HEK293 (cell line): ENCODE measurements around the gene SNN.

ENCODE experiments used
- CTCF ChIA-PET: fragments of 350-600 bp; formaldehyde crosslinking; extraction: SDS; loops from one replicate; lab custom pipeline; 2021; ENCODE audit warnings: antibody characterized with exemption; lab: Yijun Ruan, JAX
- POLR2A ChIA-PET: fragments of 300-600 bp; formaldehyde crosslinking; extraction: SDS; loops from one replicate; lab custom pipeline; 2020; ENCODE audit warnings: antibody characterized with exemption, inconsistent platforms; lab: Yijun Ruan, JAX
- H3K27ac ChIP-seq: fragments of 200-500 bp; sonication (Bioruptor generic); 2 replicates; pipeline ENCODE4 v1.5.1; 2014; ENCODE audit warnings: low read depth, low read length, control low read depth, inconsistent platforms; ENCODE audit errors: extremely low read depth
- H3K36me3 ChIP-seq, 2 experiments: fragments of 200-500 bp in 1 of 2; sonication (Bioruptor generic) in 1 of 2; 1 replicate in 1 of 2; 2 replicates in 1 of 2; pipeline ENCODE4 v1.5.1; 2014 to 2017; ENCODE audit warnings: inconsistent platforms in 2 of 2, low read length in 2 of 2; ENCODE audit not compliant: control insufficient read depth in 2 of 2, insufficient read depth in 1 of 2
- H3K4me1 ChIP-seq: fragments of 200-500 bp; sonication (Bioruptor generic); 2 replicates; pipeline ENCODE4 v1.5.1; 2014; ENCODE audit warnings: mild to moderate bottlenecking, low read length, inconsistent platforms; ENCODE audit not compliant: control insufficient read depth, insufficient read depth
- H3K4me3 ChIP-seq: 2 replicates; pipeline ENCODE4 v1.5.1; 2011; ENCODE audit warnings: low read depth, mild to moderate bottlenecking, control low read depth, low read length, moderate library complexity
- H3K9me3 ChIP-seq: fragments of 200-500 bp; sonication (Bioruptor generic); 2 replicates; pipeline ENCODE4 v1.5.1; 2014; ENCODE audit warnings: low read depth, low read length, inconsistent platforms; ENCODE audit not compliant: control insufficient read depth, insufficient read depth
- ELK4 ChIP-seq: IDR thresholded peaks from 2 replicates; pipeline ENCODE4 v1.6.1; 2011; ENCODE audit warnings: mild to moderate bottlenecking, low read depth, low read length, borderline replicate concordance
- HOXC10 ChIP-seq: sonication (generic); formaldehyde crosslinking; IDR thresholded peaks from 2 replicates; pipeline ENCODE4 v1.8.1; 2023; ENCODE audit warnings: mild to moderate bottlenecking, missing genetic modification reagents
- PRDM1 ChIP-seq: fragments of 450-650 bp; formaldehyde crosslinking; IDR thresholded peaks from 2 replicates; pipeline ENCODE4; 2016; ENCODE audit warnings: missing biosample characterization, missing genetic modification characterization
- PRDM2 ChIP-seq: fragments of 450-650 bp; formaldehyde crosslinking; IDR thresholded peaks from 2 replicates; pipeline ENCODE4 v1.5.1; 2016; ENCODE audit warnings: missing biosample characterization, missing genetic modification characterization, borderline replicate concordance
- RBAK ChIP-seq: fragments of 450-650 bp; formaldehyde crosslinking; IDR thresholded peaks from 2 replicates; pipeline ENCODE4 v1.5.1; 2016; ENCODE audit warnings: missing biosample characterization, missing genetic modification characterization
- SP3 ChIP-seq: fragments of 450-650 bp; formaldehyde crosslinking; IDR thresholded peaks from 2 replicates; pipeline ENCODE4 v1.5.1; 2016; ENCODE audit warnings: missing biosample characterization, missing genetic modification characterization
- ZBTB48 ChIP-seq: fragments of 450-650 bp; formaldehyde crosslinking; IDR thresholded peaks from 2 replicates; pipeline ENCODE4 v1.5.1; 2016; ENCODE audit warnings: missing biosample characterization, missing genetic modification characterization
- ZBTB7A ChIP-seq: fragments of 450-650 bp; formaldehyde crosslinking; IDR thresholded peaks from 2 replicates; pipeline ENCODE4 v1.5.1; 2016; ENCODE audit warnings: low read depth, missing biosample characterization, missing genetic modification characterization
- ZFP3 ChIP-seq: fragments of 450-650 bp; formaldehyde crosslinking; IDR thresholded peaks from 2 replicates; pipeline ENCODE4 v1.5.1; 2016; ENCODE audit warnings: low read depth, missing biosample characterization, missing genetic modification characterization
- ZFP41 ChIP-seq: fragments of 450-650 bp; formaldehyde crosslinking; IDR thresholded peaks from 2 replicates; pipeline ENCODE4 v1.5.1; 2016; ENCODE audit warnings: missing biosample characterization, missing genetic modification characterization, borderline replicate concordance
- ZNF114 ChIP-seq: fragments of 450-650 bp; formaldehyde crosslinking; IDR thresholded peaks from 2 replicates; pipeline ENCODE4 v1.5.0; 2017; ENCODE audit warnings: missing biosample characterization, missing genetic modification characterization
- ZNF16 ChIP-seq: fragments of 450-650 bp; formaldehyde crosslinking; IDR thresholded peaks from 2 replicates; pipeline ENCODE4 v1.5.1; 2016; ENCODE audit warnings: low read depth, missing biosample characterization, missing genetic modification characterization
- ZNF169 ChIP-seq: fragments of 450-650 bp; formaldehyde crosslinking; IDR thresholded peaks from 2 replicates; pipeline ENCODE4 v1.5.1; 2016; ENCODE audit warnings: missing biosample characterization, missing genetic modification characterization
- ZNF266 ChIP-seq: fragments of 450-650 bp; formaldehyde crosslinking; IDR thresholded peaks from 2 replicates; pipeline ENCODE4 v1.5.1; 2016; ENCODE audit warnings: missing biosample characterization, missing genetic modification characterization, low read depth
- ZNF280C ChIP-seq: fragments of 450-650 bp; formaldehyde crosslinking; IDR thresholded peaks from 2 replicates; pipeline ENCODE4 v1.5.1; 2016; ENCODE audit warnings: missing biosample characterization, missing genetic modification characterization
- ZNF292 ChIP-seq: fragments of 450-650 bp; formaldehyde crosslinking; IDR thresholded peaks from 2 replicates; pipeline ENCODE4 v1.5.1; 2016; ENCODE audit warnings: low read depth, missing biosample characterization, missing genetic modification characterization, borderline replicate concordance
- ZNF302 ChIP-seq: fragments of 450-650 bp; formaldehyde crosslinking; IDR thresholded peaks from 2 replicates; pipeline ENCODE4 v1.5.1; 2016; ENCODE audit warnings: missing biosample characterization, missing genetic modification characterization, low read depth
- ZNF544 ChIP-seq: fragments of 450-650 bp; formaldehyde crosslinking; IDR thresholded peaks from 2 replicates; pipeline ENCODE4 v1.5.0; 2017; ENCODE audit warnings: missing biosample characterization, missing genetic modification characterization
- ZNF558 ChIP-seq: fragments of 450-650 bp; formaldehyde crosslinking; IDR thresholded peaks from 2 replicates; pipeline ENCODE4 v1.5.1; 2016; ENCODE audit warnings: missing biosample characterization, missing genetic modification characterization
- ZNF596 ChIP-seq: fragments of 450-650 bp; IDR thresholded peaks from 2 replicates; pipeline ENCODE4 v1.5.0; 2018; ENCODE audit warnings: missing biosample characterization, mild to moderate bottlenecking, missing genetic modification characterization, moderate library complexity
- ZNF623 ChIP-seq: fragments of 450-650 bp; formaldehyde crosslinking; IDR thresholded peaks from 2 replicates; pipeline ENCODE4 v1.5.1; 2016; ENCODE audit warnings: missing biosample characterization, missing genetic modification characterization
- ZNF645 ChIP-seq: fragments of 450-650 bp; formaldehyde crosslinking; IDR thresholded peaks from 2 replicates; pipeline ENCODE4; 2016; ENCODE audit warnings: missing biosample characterization, missing genetic modification characterization
- ZNF792 ChIP-seq: fragments of 450-650 bp; formaldehyde crosslinking; IDR thresholded peaks from 2 replicates; pipeline ENCODE4 v1.5.1; 2016; ENCODE audit warnings: missing biosample characterization, missing genetic modification characterization
- ZNF837 ChIP-seq: fragments of 450-650 bp; formaldehyde crosslinking; IDR thresholded peaks from 2 replicates; pipeline ENCODE4 v1.5.1; 2016; ENCODE audit warnings: missing biosample characterization, missing genetic modification characterization

The SNN gene

GRCh38 chr16:11635113-11635652 is 33.1 kb upstream of the SNN start (continued):
- TF ChIP-seq ZNF544 (tag by site-specific recombination) (no peak), ELK4 (no peak), ZNF558 (tag by site-specific recombination) (no peak), ZNF280C (tag by site-specific recombination) (no peak), ZNF114 (no peak), ZBTB48 (tag by site-specific recombination) (no peak)
- TF ChIP-seq, all 188 proteins: peak for 0

- Histone ChIP-seq H3K4me1 (no peaks in the 10 kb centered on the region), H3K9me3 (no peaks in the 10 kb centered on the region), H3K4me3 (no peak overlapping the region), H3K27ac (no peak overlapping the region), H3K36me3 (no peaks in the 10 kb centered on the region)
- ChIA-PET CTCF (interaction anchor here (1.0 to 1.3 kb wide), 3 partner anchors 162 to 672 kb away, joined by 3 read pairs; no protein-coding TSS in a partner anchor), POLR2A (no interaction called here)
- TF ChIP-seq PRDM2 (tag by site-specific recombination): no peak
- TF ChIP-seq RBAK (tag by site-specific recombination): no peak
- no peak for TF ChIP-seq ZNF169
- TF ChIP-seq HOXC10: no peak
- no peak for TF ChIP-seq ZNF623 (tag by site-specific recombination)
- no peak for TF ChIP-seq ZNF596 (tag by site-specific recombination)
- no peak for TF ChIP-seq ELK4
- no peak for TF ChIP-seq ZNF266 (tag by site-specific recombination)
- no peak for TF ChIP-seq ZNF792 (tag by site-specific recombination)
- no peak for TF ChIP-seq ZFP3
- TF ChIP-seq PRDM1: no peak
- TF ChIP-seq ZFP41 (tag by site-specific recombination): no peak
- TF ChIP-seq ZNF292: no peak
- no peak for TF ChIP-seq ZNF837 (tag by site-specific recombination)
- no peak for TF ChIP-seq ZNF645
- TF ChIP-seq ZNF16: no peak
- no peak for TF ChIP-seq ZNF302 (tag by site-specific recombination)
- no peak for TF ChIP-seq SP3 (tag by site-specific recombination)
- TF ChIP-seq ZBTB7A (tag by site-specific recombination): no peak
Observed at GRCh38 chr16:11635679-11636171, 32.5 kb upstream of the SNN start.
